Measurements from ENCODE around the gene NSD2. TPM values are rescaled to one million over a fixed set of nuclear protein-coding genes. Genes with fewer than 3 reads are reported as not detected.

The NSD2 gene
- polyA plus RNA-seq, 2 donors, result 11.9 to 14.1 TPM

- Histone ChIP-seq H3K36me3 (ENCODE audit: control insufficient read depth in 2 of 2, insufficient read depth in 2 of 2, low read length in 1 of 2) (peaks cover 4 to 26% of the 10 kb centered on the region in 2 donors), H3K27me3 (ENCODE audit: control insufficient read depth in 1 of 2, insufficient read depth in 2 of 2, low read length in 2 of 2) (no peaks in the 10 kb centered on the region)
- WGBS, 2 donors, result 90 to 92% methylated on average over 13 of the region's 13 CpGs
These were observed 57.4 kb downstream of the NSD2 start for GRCh38 chr4:1928356-1929239.

GRCh38 chr4:1932736-1933135, 61.5 kb downstream of the NSD2 start:
- Histone ChIP-seq H3K4me1 (ENCODE audit: control insufficient read depth in 2 of 2, insufficient read depth in 2 of 2, low read length in 1 of 2) (peaks cover 0 to 2% of the 10 kb centered on the region in 2 donors), H3K27me3 (ENCODE audit: control insufficient read depth in 1 of 2, insufficient read depth in 2 of 2, low read length in 2 of 2) (no peaks in the 10 kb centered on the region), H3K4me3 (ENCODE audit: low read depth in 1 of 2, low read length in 2 of 2) (no peak overlapping the region), H3K9me3 (ENCODE audit: control insufficient read depth in 2 of 2, insufficient read depth in 1 of 2, low read depth in 1 of 2, low read length in 1 of 2) (no peaks in the 10 kb centered on the region), H3K36me3 (ENCODE audit: control insufficient read depth in 2 of 2, insufficient read depth in 2 of 2, low read length in 1 of 2) (peaks cover 4 to 25% of the 10 kb centered on the region in 2 donors), H3K27ac (ENCODE audit: low read depth in 2 of 2, low read length in 1 of 2) (no peak overlapping the region)
- 94 to 96% methylated on average over 13 of the region's 13 CpGs for WGBS, 2 donors

More at GRCh38 chr4:1928356-1929239, 57.4 kb downstream of the NSD2 start:
- Histone ChIP-seq H3K9me3 (ENCODE audit: control insufficient read depth in 2 of 2, insufficient read depth in 1 of 2, low read depth in 1 of 2, low read length in 1 of 2) (no peaks in the 10 kb centered on the region), H3K4me1 (ENCODE audit: control insufficient read depth in 2 of 2, insufficient read depth in 2 of 2, low read length in 1 of 2) (peaks cover 0 to 2% of the 10 kb centered on the region in 2 donors), H3K4me3 (ENCODE audit: low read depth in 1 of 2, low read length in 2 of 2) (no peak overlapping the region), H3K27ac (ENCODE audit: low read depth in 2 of 2, low read length in 1 of 2) (no peak overlapping the region)

GRCh38 chr4:1933700-1934099, 62.5 kb downstream of the NSD2 start:
- Histone ChIP-seq H3K4me3 (ENCODE audit: low read depth in 1 of 2, low read length in 2 of 2) (no peak overlapping the region), H3K36me3 (ENCODE audit: control insufficient read depth in 2 of 2, insufficient read depth in 2 of 2, low read length in 1 of 2) (peaks cover 4 to 25% of the 10 kb centered on the region in 2 donors), H3K27me3 (ENCODE audit: control insufficient read depth in 1 of 2, insufficient read depth in 2 of 2, low read length in 2 of 2) (no peaks in the 10 kb centered on the region), H3K9me3 (ENCODE audit: control insufficient read depth in 2 of 2, insufficient read depth in 1 of 2, low read depth in 1 of 2, low read length in 1 of 2) (no peaks in the 10 kb centered on the region), H3K4me1 (ENCODE audit: control insufficient read depth in 2 of 2, insufficient read depth in 2 of 2, low read length in 1 of 2) (peaks cover 0 to 2% of the 10 kb centered on the region in 2 donors), H3K27ac (ENCODE audit: low read depth in 2 of 2, low read length in 1 of 2) (no peak overlapping the region)
- 74 to 78% methylated on average over 3 of the region's 3 CpGs for whole genome bisulfite sequencing, 2 donors

GRCh38 chr4:1937550-1937949, 66.4 kb downstream of the NSD2 start:
- Histone ChIP-seq H3K27ac (ENCODE audit: low read depth in 2 of 2, low read length in 1 of 2) (no peak overlapping the region), H3K9me3 (ENCODE audit: control insufficient read depth in 2 of 2, insufficient read depth in 1 of 2, low read depth in 1 of 2, low read length in 1 of 2) (no peaks in the 10 kb centered on the region), H3K36me3 (ENCODE audit: control insufficient read depth in 2 of 2, insufficient read depth in 2 of 2, low read length in 1 of 2) (peaks cover 7 to 14% of the 10 kb centered on the region in 2 donors), H3K27me3 (ENCODE audit: control insufficient read depth in 1 of 2, insufficient read depth in 2 of 2, low read length in 2 of 2) (no peaks in the 10 kb centered on the region), H3K4me1 (ENCODE audit: control insufficient read depth in 2 of 2, insufficient read depth in 2 of 2, low read length in 1 of 2) (peaks cover 2 to 3% of the 10 kb centered on the region in 2 donors), H3K4me3 (ENCODE audit: low read depth in 1 of 2, low read length in 2 of 2) (no peak overlapping the region)
- 95 to 97% methylated on average over 3 of the region's 3 CpGs for WGBS, 2 donors

- H3K9me3 ChIP-seq (ENCODE audit: control insufficient read depth in 2 of 2, insufficient read depth in 1 of 2, low read depth in 1 of 2, low read length in 1 of 2), result no peaks in the 10 kb centered on the region
- peaks cover 4 to 9% of the 10 kb centered on the region in 2 donors for H3K36me3 ChIP-seq (ENCODE audit: control insufficient read depth in 2 of 2, insufficient read depth in 2 of 2, low read length in 1 of 2)
- 94 to 97% methylated on average over 8 of the region's 8 CpGs for WGBS, 2 donors
- no peak overlapping the region for H3K27ac ChIP-seq (ENCODE audit: low read depth in 2 of 2, low read length in 1 of 2)
- H3K4me3 ChIP-seq (ENCODE audit: low read depth in 1 of 2, low read length in 2 of 2), result no peak overlapping the region
- H3K27me3 ChIP-seq (ENCODE audit: control insufficient read depth in 1 of 2, insufficient read depth in 2 of 2, low read length in 2 of 2), result no peaks in the 10 kb centered on the region
- peaks cover 2 to 3% of the 10 kb centered on the region in 2 donors for H3K4me1 ChIP-seq (ENCODE audit: control insufficient read depth in 2 of 2, insufficient read depth in 2 of 2, low read length in 1 of 2)
These were observed 66.8 kb downstream of the NSD2 start for GRCh38 chr4:1938027-1938426.

- Histone ChIP-seq H3K27ac (ENCODE audit: low read depth in 2 of 2, low read length in 1 of 2) (peak overlapping the region; percentile 43 to 67), H3K4me3 (ENCODE audit: low read depth in 1 of 2, low read length in 2 of 2) (no peak overlapping the region), H3K27me3 (ENCODE audit: control insufficient read depth in 1 of 2, insufficient read depth in 2 of 2, low read length in 2 of 2) (no peaks in the 10 kb centered on the region), H3K36me3 (ENCODE audit: control insufficient read depth in 2 of 2, insufficient read depth in 2 of 2, low read length in 1 of 2) (peaks cover 2 to 7% of the 10 kb centered on the region in 2 donors), H3K9me3 (ENCODE audit: control insufficient read depth in 2 of 2, insufficient read depth in 1 of 2, low read depth in 1 of 2, low read length in 1 of 2) (no peaks in the 10 kb centered on the region), H3K4me1 (ENCODE audit: control insufficient read depth in 2 of 2, insufficient read depth in 2 of 2, low read length in 1 of 2) (peaks cover 3 to 4% of the 10 kb centered on the region in 2 donors)
- WGBS, 2 donors, result 75 to 76% methylated on average over 11 of the region's 11 CpGs
These were observed 68.7 kb downstream of the NSD2 start for GRCh38 chr4:1939664-1940509.

GRCh38 chr4:1940566-1940965, 69.4 kb downstream of the NSD2 start:
- Histone ChIP-seq H3K36me3 (ENCODE audit: control insufficient read depth in 2 of 2, insufficient read depth in 2 of 2, low read length in 1 of 2) (peaks cover 2 to 4% of the 10 kb centered on the region in 2 donors), H3K27me3 (ENCODE audit: control insufficient read depth in 1 of 2, insufficient read depth in 2 of 2, low read length in 2 of 2) (no peaks in the 10 kb centered on the region), H3K27ac (ENCODE audit: low read depth in 2 of 2, low read length in 1 of 2) (peak overlapping the region; percentile 40 to 74), H3K4me1 (ENCODE audit: control insufficient read depth in 2 of 2, insufficient read depth in 2 of 2, low read length in 1 of 2) (peaks cover 3 to 4% of the 10 kb centered on the region in 2 donors), H3K9me3 (ENCODE audit: control insufficient read depth in 2 of 2, insufficient read depth in 1 of 2, low read depth in 1 of 2, low read length in 1 of 2) (no peaks in the 10 kb centered on the region), H3K4me3 (ENCODE audit: low read depth in 1 of 2, low read length in 2 of 2) (no peak overlapping the region)
- WGBS, 2 donors, result 88 to 93% methylated on average over 7 of the region's 7 CpGs

- no peak overlapping the region for H3K27ac ChIP-seq (ENCODE audit: low read depth in 2 of 2, low read length in 1 of 2)
- no peaks in the 10 kb centered on the region for H3K9me3 ChIP-seq (ENCODE audit: control insufficient read depth in 2 of 2, insufficient read depth in 1 of 2, low read depth in 1 of 2, low read length in 1 of 2)
- no peaks in the 10 kb centered on the region for H3K27me3 ChIP-seq (ENCODE audit: control insufficient read depth in 1 of 2, insufficient read depth in 2 of 2, low read length in 2 of 2)
- no peak overlapping the region for H3K4me3 ChIP-seq (ENCODE audit: low read depth in 1 of 2, low read length in 2 of 2)
- peaks cover 3 to 4% of the 10 kb centered on the region in 2 donors for H3K4me1 ChIP-seq (ENCODE audit: control insufficient read depth in 2 of 2, insufficient read depth in 2 of 2, low read length in 1 of 2)
- peaks cover 2 to 8% of the 10 kb centered on the region in 2 donors for H3K36me3 ChIP-seq (ENCODE audit: control insufficient read depth in 2 of 2, insufficient read depth in 2 of 2, low read length in 1 of 2)
- WGBS, 2 donors, result 94 to 97% methylated on average over 7 of the region's 7 CpGs
These were observed 72.7 kb downstream of the NSD2 start for GRCh38 chr4:1943928-1944327.

- Histone ChIP-seq H3K4me3 (ENCODE audit: low read depth in 1 of 2, low read length in 2 of 2) (no peak overlapping the region), H3K4me1 (ENCODE audit: control insufficient read depth in 2 of 2, insufficient read depth in 2 of 2, low read length in 1 of 2) (peaks cover 3 to 4% of the 10 kb centered on the region in 2 donors), H3K27ac (ENCODE audit: low read depth in 2 of 2, low read length in 1 of 2) (no peak overlapping the region), H3K9me3 (ENCODE audit: control insufficient read depth in 2 of 2, insufficient read depth in 1 of 2, low read depth in 1 of 2, low read length in 1 of 2) (no peaks in the 10 kb centered on the region), H3K27me3 (ENCODE audit: control insufficient read depth in 1 of 2, insufficient read depth in 2 of 2, low read length in 2 of 2) (no peaks in the 10 kb centered on the region), H3K36me3 (ENCODE audit: control insufficient read depth in 2 of 2, insufficient read depth in 2 of 2, low read length in 1 of 2) (peaks cover 0 to 11% of the 10 kb centered on the region in 2 donors)
- WGBS, 2 donors, result 79 to 80% methylated on average over 11 of the region's 11 CpGs
These were observed 74.1 kb downstream of the NSD2 start for GRCh38 chr4:1945124-1945895.
